Neural crest cell (in vitro differentiated cells): Measurements from ENCODE around the gene NPIPA1. TPM values are rescaled to one million over a fixed set of nuclear protein-coding genes. Genes with fewer than 3 reads are reported as not detected.
"Not testable (repeated sequence)": the region's sequence is repeated elsewhere in the genome, so short reads cannot be mapped to it uniquely, and the experiment has no call there.

ENCODE experiments used
- DNase-seq: peaks from one replicate; pipeline ENCODE4 v3.0.0; 2021; ENCODE audit warnings: low read depth, mixed read lengths, low spot score
- H3K27ac Mint-ChIP-seq: one replicate; pipeline ENCODE4 v1.8.0; 2021; ENCODE audit warnings: mild to moderate bottlenecking, mixed read lengths; ENCODE audit not compliant: unreplicated experiment
- H3K27me3 Mint-ChIP-seq: 2 replicates; pipeline ENCODE4 v1.8.0; 2021; ENCODE audit warnings: low read depth, mild to moderate bottlenecking, mixed read lengths
- H3K36me3 Mint-ChIP-seq: 2 replicates; pipeline ENCODE4 v1.8.0; 2021; ENCODE audit warnings: low read depth, mild to moderate bottlenecking, mixed read lengths
- H3K4me1 Mint-ChIP-seq: 2 replicates; pipeline ENCODE4 v1.8.0; 2021; ENCODE audit warnings: mixed read lengths
- H3K4me3 Mint-ChIP-seq: one replicate; pipeline ENCODE4 v1.8.0; 2021; ENCODE audit warnings: mild to moderate bottlenecking, mixed read lengths
- H3K9me3 Mint-ChIP-seq: 2 replicates; pipeline ENCODE4 v1.8.0; 2021; ENCODE audit warnings: mixed read lengths
- total RNA-seq: library from RNA; stranded (reverse); gene quantifications from 2 replicates; pipeline ENCODE4 v1.2.1, GENCODE V29; 2021
- TF ChIP-seq, protein P1 (sequence below): fragments of 200-600 bp; sonication (generic); conservative IDR thresholded peaks from 2 replicates; pipeline ENCODE4 v1.5.0; 2021; ENCODE audit warnings: antibody characterized with exemption, mild to moderate bottlenecking

NPIPA1 gene
- total RNA-seq, 1 donor from 2014 or later: 171 TPM

GRCh38 chr16:14963281-14964173 lies 26.3 kb downstream of the NPIPA1 start:
- TF ChIP-seq, protein P1, sequence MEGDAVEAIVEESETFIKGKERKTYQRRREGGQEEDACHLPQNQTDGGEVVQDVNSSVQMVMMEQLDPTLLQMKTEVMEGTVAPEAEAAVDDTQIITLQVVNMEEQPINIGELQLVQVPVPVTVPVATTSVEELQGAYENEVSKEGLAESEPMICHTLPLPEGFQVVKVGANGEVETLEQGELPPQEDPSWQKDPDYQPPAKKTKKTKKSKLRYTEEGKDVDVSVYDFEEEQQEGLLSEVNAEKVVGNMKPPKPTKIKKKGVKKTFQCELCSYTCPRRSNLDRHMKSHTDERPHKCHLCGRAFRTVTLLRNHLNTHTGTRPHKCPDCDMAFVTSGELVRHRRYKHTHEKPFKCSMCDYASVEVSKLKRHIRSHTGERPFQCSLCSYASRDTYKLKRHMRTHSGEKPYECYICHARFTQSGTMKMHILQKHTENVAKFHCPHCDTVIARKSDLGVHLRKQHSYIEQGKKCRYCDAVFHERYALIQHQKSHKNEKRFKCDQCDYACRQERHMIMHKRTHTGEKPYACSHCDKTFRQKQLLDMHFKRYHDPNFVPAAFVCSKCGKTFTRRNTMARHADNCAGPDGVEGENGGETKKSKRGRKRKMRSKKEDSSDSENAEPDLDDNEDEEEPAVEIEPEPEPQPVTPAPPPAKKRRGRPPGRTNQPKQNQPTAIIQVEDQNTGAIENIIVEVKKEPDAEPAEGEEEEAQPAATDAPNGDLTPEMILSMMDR: no peak
- Mint-ChIP-seq H3K27me3 (peaks cover 9% of the 10 kb centered on the region), H3K9me3 (no peaks in the 10 kb centered on the region), H3K4me3 (no peak overlapping the region), H3K4me1 (peaks cover 10% of the 10 kb centered on the region), H3K36me3 (no peaks in the 10 kb centered on the region), H3K27ac (peak overlapping the region; percentile 19)
- no peak for DNase-seq

DNA sequence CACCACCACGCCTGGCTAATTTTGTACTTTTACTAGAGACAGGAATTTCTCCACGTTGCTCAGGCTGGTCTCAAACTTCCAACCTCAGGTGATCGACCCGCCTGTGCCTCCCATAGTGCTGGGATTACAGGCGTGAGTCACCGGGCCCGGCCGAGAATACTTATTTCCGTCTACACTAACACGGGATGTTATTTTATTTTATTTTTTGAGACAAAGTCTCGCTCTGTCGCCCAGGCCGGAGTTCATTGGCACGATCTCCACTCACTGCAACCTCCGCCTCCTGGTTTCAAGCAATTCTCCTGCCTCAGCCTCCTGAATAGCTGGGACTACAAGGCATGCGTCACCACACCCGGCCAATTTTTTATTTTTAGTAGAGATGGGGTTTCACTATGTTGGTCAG lies 28.1 kb downstream of the NPIPA1 start:
- peaks cover 9% of the 10 kb centered on the region for H3K27me3 Mint-ChIP-seq
- TF ChIP-seq, protein P1: no peak
- no peak overlapping the region for H3K4me3 Mint-ChIP-seq
- no peak for DNase-seq
- no peaks in the 10 kb centered on the region for H3K4me1 Mint-ChIP-seq
- H3K36me3 Mint-ChIP-seq: no peaks in the 10 kb centered on the region
- no peaks in the 10 kb centered on the region for H3K9me3 Mint-ChIP-seq
- no peak overlapping the region for H3K27ac Mint-ChIP-seq

- not testable (repeated sequence) for H3K27ac Mint-ChIP-seq, H3K4me1 Mint-ChIP-seq, H3K27me3 Mint-ChIP-seq, H3K9me3 Mint-ChIP-seq, H3K36me3 Mint-ChIP-seq, DNase-seq
- peak overlapping the region; percentile 7 for H3K4me3 Mint-ChIP-seq
Measured at GRCh38 chr16:14969795-14970194, 32.6 kb downstream of the NPIPA1 start.

DNA sequence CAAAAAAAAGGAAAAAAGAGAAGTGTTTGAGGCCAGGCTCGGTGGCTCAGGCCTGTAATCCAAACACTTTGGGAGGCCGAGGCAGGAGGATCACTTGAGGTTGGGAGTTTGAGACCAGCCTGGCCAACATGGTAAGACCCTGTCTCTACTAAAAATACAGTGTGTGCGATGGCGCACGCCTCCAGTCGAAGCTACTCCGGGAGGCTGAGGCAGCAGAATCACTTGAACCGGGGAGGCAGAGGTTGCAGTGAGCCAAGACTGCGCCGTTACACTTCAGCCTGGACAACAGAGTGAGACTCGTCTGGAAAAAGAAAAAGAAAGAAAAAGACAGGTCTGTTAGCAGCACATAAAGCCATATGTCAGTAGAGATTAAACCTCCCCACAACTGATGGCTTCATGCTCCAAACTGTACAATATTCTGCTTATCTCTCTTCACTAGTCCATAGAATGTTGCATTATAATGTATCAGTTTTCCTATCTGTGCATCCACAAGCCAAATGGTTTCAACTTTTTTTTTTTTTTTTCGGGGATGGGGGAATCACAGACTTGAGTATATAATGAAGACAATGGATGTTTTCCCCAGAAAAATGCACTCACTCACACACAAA lies 34.5 kb downstream of the NPIPA1 start:
- peak overlapping the region; percentile 54 for H3K4me3 Mint-ChIP-seq
- DNase-seq: not testable (repeated sequence)

GRCh38 chr16:14973785-14974322 lies 36.6 kb downstream of the NPIPA1 start:
- H3K27ac Mint-ChIP-seq, H3K9me3 Mint-ChIP-seq, DNase-seq, H3K27me3 Mint-ChIP-seq, H3K36me3 Mint-ChIP-seq: not testable (repeated sequence)
- Mint-ChIP-seq H3K4me3 (peak overlapping the region; percentile 92), H3K4me1 (peaks cover 17% of the 10 kb centered on the region)

More for the DNA sequence above, 34.5 kb downstream of the NPIPA1 start:
- not testable (repeated sequence) for H3K36me3 Mint-ChIP-seq, H3K27ac Mint-ChIP-seq, H3K27me3 Mint-ChIP-seq, H3K9me3 Mint-ChIP-seq
- H3K4me1 Mint-ChIP-seq: peaks cover 14% of the 10 kb centered on the region

DNA sequence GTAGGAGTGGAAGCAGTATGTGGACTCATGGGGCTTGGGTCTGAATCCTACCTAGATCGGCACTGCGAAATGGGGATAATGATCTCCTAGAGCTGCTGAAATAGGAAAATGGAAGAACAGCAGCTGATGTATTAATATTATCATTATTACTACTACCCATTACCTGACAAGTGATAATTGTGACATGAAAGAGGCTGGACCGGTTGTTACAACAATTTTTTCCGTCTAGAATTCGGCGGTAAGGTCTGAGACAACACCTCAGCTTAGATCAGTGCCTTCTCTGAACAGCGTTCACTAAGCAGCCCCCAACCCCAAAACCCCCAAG lies 37.0 kb downstream of the NPIPA1 start:
- H3K4me1 Mint-ChIP-seq: peaks cover 17% of the 10 kb centered on the region
- DNase-seq, H3K36me3 Mint-ChIP-seq, H3K9me3 Mint-ChIP-seq, H3K27me3 Mint-ChIP-seq: not testable (repeated sequence)
- peak overlapping the region; percentile 92 for H3K4me3 Mint-ChIP-seq
- H3K27ac Mint-ChIP-seq: peak overlapping the region; percentile 62

GRCh38 chr16:14974656-14975417 lies 37.6 kb downstream of the NPIPA1 start, which contains the start of gene PDXDC1:
Gene PDXDC1 (plus strand): TSS chr16:14975026. CDS start chr16:14975200, 174 bp downstream.
- peak within 1 kb of the TSS; percentile 62 for H3K27ac Mint-ChIP-seq
- not testable (repeated sequence) for H3K27me3 Mint-ChIP-seq, H3K36me3 Mint-ChIP-seq, H3K9me3 Mint-ChIP-seq
- DNase-seq: peak; percentile 91
- peaks cover 17% of the 10 kb centered on the region for H3K4me1 Mint-ChIP-seq
- peak within 1 kb of the TSS; percentile 93 for H3K4me3 Mint-ChIP-seq
- TF ChIP-seq, protein P1: peak; percentile 9
